Parathyroid adenoma (tissue), 2 donors: Measurements from ENCODE around the gene OTOP3.
"Not testable (repeated sequence)": the region's sequence is repeated elsewhere in the genome, so short reads cannot be mapped to it uniquely, and the experiment has no call there.

ENCODE experiments used
- H2AFZ ChIP-seq: fragments of 300-600 bp; sonication (generic); one replicate; pipeline ENCODE4 v1.7.0; 2017; ENCODE audit warnings: antibody characterized with exemption, mild to moderate bottlenecking
- H3K27ac ChIP-seq: fragments of 300-600 bp; sonication (generic); one replicate; pipeline ENCODE4 v1.7.0; 2017
- H3K27me3 ChIP-seq: fragments of 300-600 bp; sonication (generic); one replicate; pipeline ENCODE4 v1.7.0; 2017; ENCODE audit warnings: low read length; ENCODE audit not compliant: control insufficient read depth, insufficient read depth
- H3K36me3 ChIP-seq: fragments of 300-600 bp; sonication (generic); one replicate; pipeline ENCODE4 v1.7.0; 2017; ENCODE audit warnings: low read length; ENCODE audit not compliant: control insufficient read depth, insufficient read depth
- H3K4me1 ChIP-seq: fragments of 300-600 bp; sonication (generic); one replicate; pipeline ENCODE4 v1.7.0; 2017; ENCODE audit warnings: control low read depth
- H3K4me2 ChIP-seq: fragments of 300-600 bp; sonication (generic); one replicate; pipeline ENCODE4 v1.7.0; 2017; ENCODE audit warnings: low read length
- H3K4me3 ChIP-seq: fragments of 300-600 bp; sonication (generic); one replicate; pipeline ENCODE4 v1.7.0; 2017; ENCODE audit warnings: low read depth, low read length
- H3K79me2 ChIP-seq: fragments of 300-600 bp; sonication (generic); one replicate; pipeline ENCODE4 v1.7.0; 2017; ENCODE audit warnings: control low read depth
- H3K9ac ChIP-seq: fragments of 300-600 bp; sonication (generic); one replicate; pipeline ENCODE4 v1.7.0; 2017; ENCODE audit warnings: mild to moderate bottlenecking
- H3K9me3 ChIP-seq: fragments of 300-600 bp; sonication (generic); one replicate; pipeline ENCODE4 v1.7.0; 2017; ENCODE audit warnings: low read length; ENCODE audit not compliant: control insufficient read depth
- TF ChIP-seq, protein P1 (sequence below): fragments of 300-600 bp; sonication (generic); IDR thresholded peaks from one replicate; pipeline ENCODE4 v1.7.0; 2017; ENCODE audit warnings: antibody characterized with exemption, mild to moderate bottlenecking
- donor health status: primary hyperparathyroidism.

Gene OTOP3

GRCh38 chr17:74901353-74902135 is 34.2 kb upstream of the OTOP3 start:
- Histone ChIP-seq H3K36me3 (no peaks in the 10 kb centered on the region), H3K9ac (no peak overlapping the region), H3K4me1 (no peaks in the 10 kb centered on the region), H3K4me3 (no peak overlapping the region), H3K27me3 (no peaks in the 10 kb centered on the region), H3K4me2 (no peak overlapping the region), H3K27ac (no peak overlapping the region), H2AFZ (no peak overlapping the region), H3K9me3 (no peaks in the 10 kb centered on the region), H3K79me2 (no peaks in the 10 kb centered on the region)
- TF ChIP-seq, protein P1, sequence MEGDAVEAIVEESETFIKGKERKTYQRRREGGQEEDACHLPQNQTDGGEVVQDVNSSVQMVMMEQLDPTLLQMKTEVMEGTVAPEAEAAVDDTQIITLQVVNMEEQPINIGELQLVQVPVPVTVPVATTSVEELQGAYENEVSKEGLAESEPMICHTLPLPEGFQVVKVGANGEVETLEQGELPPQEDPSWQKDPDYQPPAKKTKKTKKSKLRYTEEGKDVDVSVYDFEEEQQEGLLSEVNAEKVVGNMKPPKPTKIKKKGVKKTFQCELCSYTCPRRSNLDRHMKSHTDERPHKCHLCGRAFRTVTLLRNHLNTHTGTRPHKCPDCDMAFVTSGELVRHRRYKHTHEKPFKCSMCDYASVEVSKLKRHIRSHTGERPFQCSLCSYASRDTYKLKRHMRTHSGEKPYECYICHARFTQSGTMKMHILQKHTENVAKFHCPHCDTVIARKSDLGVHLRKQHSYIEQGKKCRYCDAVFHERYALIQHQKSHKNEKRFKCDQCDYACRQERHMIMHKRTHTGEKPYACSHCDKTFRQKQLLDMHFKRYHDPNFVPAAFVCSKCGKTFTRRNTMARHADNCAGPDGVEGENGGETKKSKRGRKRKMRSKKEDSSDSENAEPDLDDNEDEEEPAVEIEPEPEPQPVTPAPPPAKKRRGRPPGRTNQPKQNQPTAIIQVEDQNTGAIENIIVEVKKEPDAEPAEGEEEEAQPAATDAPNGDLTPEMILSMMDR: no peak

DNA sequence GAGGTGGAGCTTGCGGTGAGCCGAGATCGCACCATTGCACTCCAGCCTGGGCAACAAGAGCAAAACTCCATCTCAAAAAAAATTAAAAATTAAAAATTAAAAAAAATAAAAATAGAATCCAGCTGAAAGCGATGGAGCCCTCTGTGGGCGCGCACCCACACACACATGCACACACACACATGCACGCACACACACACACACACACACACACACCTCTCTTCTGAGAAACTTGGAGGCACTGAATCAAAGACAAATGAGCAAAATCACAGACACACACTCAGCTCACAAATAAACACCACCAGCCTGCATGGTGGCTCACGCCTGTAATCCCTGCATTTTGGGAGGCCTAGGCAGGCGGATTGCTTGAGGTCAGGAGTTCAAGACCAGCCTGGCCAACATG is 32.7 kb upstream of the OTOP3 start:
- Histone ChIP-seq H3K27ac (no peak overlapping the region), H3K9me3 (no peaks in the 10 kb centered on the region), H3K4me3 (no peak overlapping the region), H3K4me1 (no peaks in the 10 kb centered on the region), H3K79me2 (no peaks in the 10 kb centered on the region), H3K36me3 (no peaks in the 10 kb centered on the region), H3K4me2 (no peak overlapping the region), H2AFZ (no peak overlapping the region), H3K9ac (no peak overlapping the region), H3K27me3 (no peaks in the 10 kb centered on the region)
- TF ChIP-seq, protein P1: no peak

DNA sequence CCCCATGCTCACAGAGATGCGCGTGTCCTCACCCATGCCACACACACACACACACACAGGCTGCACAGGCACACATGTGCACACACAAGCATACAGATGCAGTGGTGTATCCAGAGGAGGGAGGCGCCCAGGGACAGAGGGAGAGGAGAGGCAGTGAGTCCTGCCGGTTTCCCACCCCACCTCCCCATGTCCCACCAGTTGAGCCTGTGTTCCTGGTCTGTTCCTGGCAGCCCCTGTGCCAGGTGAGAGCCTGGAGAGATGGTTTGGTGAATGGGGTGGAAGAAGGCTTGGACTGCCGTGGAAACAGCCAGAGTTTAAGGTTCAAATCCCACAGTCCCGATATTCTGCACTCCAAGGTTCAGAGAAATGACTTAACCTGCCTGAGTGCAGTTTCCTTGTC is 32.0 kb upstream of the OTOP3 start:
- Histone ChIP-seq H3K4me1 (no peaks in the 10 kb centered on the region), H3K27ac (no peak overlapping the region), H3K79me2 (no peaks in the 10 kb centered on the region), H3K4me2 (no peak overlapping the region), H3K4me3 (no peak overlapping the region), H3K27me3 (no peaks in the 10 kb centered on the region), H3K9me3 (no peaks in the 10 kb centered on the region), H2AFZ (no peak overlapping the region), H3K9ac (no peak overlapping the region), H3K36me3 (no peaks in the 10 kb centered on the region)
- TF ChIP-seq, protein P1: no peak

DNA sequence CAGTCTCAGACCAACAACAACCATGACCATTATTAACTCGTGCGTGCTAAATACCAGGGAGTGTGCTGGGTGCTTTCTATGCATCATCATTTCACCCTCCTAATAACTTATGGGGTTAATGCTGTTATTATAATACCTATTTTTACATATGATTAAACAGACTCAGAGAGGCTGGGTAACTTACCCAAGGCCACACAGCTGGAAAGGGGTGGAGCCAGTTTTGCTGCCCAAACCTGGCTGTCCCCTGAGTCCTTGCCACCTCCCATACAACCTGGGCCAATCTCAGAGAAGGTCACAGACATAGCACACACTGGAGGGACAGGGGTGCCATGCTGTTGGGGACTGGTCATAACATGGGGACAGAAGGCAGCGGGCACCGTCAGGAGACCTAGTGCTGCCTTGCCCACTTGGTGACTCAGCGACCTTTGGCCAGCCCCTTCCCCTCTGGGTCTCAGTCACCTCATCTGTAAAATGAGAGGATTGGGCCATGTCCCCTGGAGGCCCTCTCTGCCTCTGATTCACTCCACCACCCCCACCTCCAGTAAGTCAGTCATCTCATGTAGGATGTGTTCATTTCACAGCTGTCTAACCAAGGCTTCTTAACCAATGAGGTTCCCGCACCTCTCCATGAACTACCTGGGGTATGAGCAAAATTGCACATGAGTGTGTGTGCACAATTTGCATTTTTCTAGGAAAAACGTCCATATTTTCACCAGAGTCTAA is 30.9 kb upstream of the OTOP3 start:
- Histone ChIP-seq H3K27me3 (no peaks in the 10 kb centered on the region), H2AFZ (no peak overlapping the region), H3K9me3 (no peaks in the 10 kb centered on the region), H3K9ac (no peak overlapping the region), H3K4me3 (no peak overlapping the region), H3K79me2 (no peaks in the 10 kb centered on the region), H3K36me3 (no peaks in the 10 kb centered on the region), H3K4me2 (no peak overlapping the region), H3K27ac (no peak overlapping the region), H3K4me1 (no peaks in the 10 kb centered on the region)
- TF ChIP-seq, protein P1: no peak

DNA sequence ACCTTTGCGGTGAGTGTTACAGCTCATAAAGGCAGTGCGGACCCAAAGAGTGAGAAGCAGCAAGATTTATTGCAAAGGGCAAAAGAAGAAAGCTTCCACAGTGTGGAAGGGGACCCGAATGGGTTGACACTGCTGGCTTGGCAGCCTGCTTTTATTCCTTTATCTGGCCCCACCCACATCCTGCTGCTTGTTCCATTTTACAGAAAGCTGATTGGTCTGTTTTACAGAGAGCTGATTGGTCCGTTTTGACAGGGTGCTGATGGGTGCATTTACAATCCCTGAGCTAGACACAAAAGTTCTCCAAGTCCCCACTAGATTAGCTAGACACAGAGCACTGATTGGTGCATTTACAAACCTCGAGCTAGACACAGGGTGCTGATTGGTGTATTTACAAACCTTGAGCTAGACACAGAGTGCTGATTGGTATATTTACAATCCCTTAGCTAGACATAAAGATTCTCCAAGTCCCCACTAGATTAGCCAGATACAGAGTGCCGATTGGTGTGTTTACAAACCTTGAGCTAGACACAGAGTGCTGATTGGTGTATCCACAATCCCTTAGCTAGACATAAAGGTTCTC is 29.4 kb upstream of the OTOP3 start:
- H3K9me3 ChIP-seq, H3K4me3 ChIP-seq, H3K4me2 ChIP-seq, H3K27ac ChIP-seq, H2AFZ ChIP-seq, H3K36me3 ChIP-seq, H3K4me1 ChIP-seq, H3K27me3 ChIP-seq, H3K9ac ChIP-seq, H3K79me2 ChIP-seq: not testable (repeated sequence)
